Stimulated activated memory B cell treated with anti-CD40 and anti-IgM and Interleukin-4, amounts not matched to agents 10 μg/mL and 1 μg/mL and 100 μg/mL, for 72 hours (primary cell): ENCODE data around the gene PLEKHA8.

ENCODE experiments used
- ATAC-seq: fragments of 150-1000 bp; cut with Tn5 transposase; 2 replicates; pipeline ENCODE4 v1.10.0; 2021
- H3K27ac Mint-ChIP-seq: one replicate; pipeline ENCODE4 v1.8.0; 2022; ENCODE audit warnings: mild to moderate bottlenecking, mixed read lengths
- H3K27me3 Mint-ChIP-seq: one replicate; pipeline ENCODE4 v1.8.0; 2022; ENCODE audit warnings: mixed read lengths
- H3K36me3 Mint-ChIP-seq: one replicate; pipeline ENCODE4 v1.8.0; 2022; ENCODE audit warnings: mixed read lengths
- H3K4me1 Mint-ChIP-seq: one replicate; pipeline ENCODE4 v1.8.0; 2022; ENCODE audit warnings: mixed read lengths
- H3K4me3 Mint-ChIP-seq: one replicate; pipeline ENCODE4 v1.8.0; 2022; ENCODE audit warnings: mild to moderate bottlenecking, moderate library complexity, mixed read lengths
- H3K9me3 Mint-ChIP-seq: one replicate; pipeline ENCODE4 v1.8.0; 2022; ENCODE audit warnings: mixed read lengths

The PLEKHA8 gene

GRCh38 chr7:30010021-30010420 lies 18.2 kb upstream of the PLEKHA8 start:
- ATAC-seq = no peak
- no peaks in the 10 kb centered on the region for H3K4me1 Mint-ChIP-seq
- no peak overlapping the region for H3K4me3 Mint-ChIP-seq
- H3K27ac Mint-ChIP-seq = no peak overlapping the region
- H3K9me3 Mint-ChIP-seq = no peaks in the 10 kb centered on the region
- no peaks in the 10 kb centered on the region for H3K27me3 Mint-ChIP-seq
- H3K36me3 Mint-ChIP-seq = peaks cover 17% of the 10 kb centered on the region

- no peaks in the 10 kb centered on the region for H3K27me3 Mint-ChIP-seq
- peaks cover 25% of the 10 kb centered on the region for H3K36me3 Mint-ChIP-seq
- H3K9me3 Mint-ChIP-seq = no peaks in the 10 kb centered on the region
- no peak overlapping the region for H3K27ac Mint-ChIP-seq
- no peak overlapping the region for H3K4me3 Mint-ChIP-seq
- no peak for ATAC-seq
- H3K4me1 Mint-ChIP-seq = no peaks in the 10 kb centered on the region
Measured at GRCh38 chr7:30012757-30013156, 15.5 kb upstream of the PLEKHA8 start.

- ATAC-seq = no peak
- Mint-ChIP-seq H3K4me1 (peaks cover 19% of the 10 kb centered on the region), H3K4me3 (no peak overlapping the region), H3K27me3 (no peaks in the 10 kb centered on the region), H3K36me3 (peaks cover 35% of the 10 kb centered on the region), H3K9me3 (no peaks in the 10 kb centered on the region), H3K27ac (no peak overlapping the region)
Measured at GRCh38 chr7:30018451-30018850, 9.8 kb upstream of the PLEKHA8 start.

GRCh38 chr7:30019387-30019786 lies 8.8 kb upstream of the PLEKHA8 start:
- no peaks in the 10 kb centered on the region for H3K27me3 Mint-ChIP-seq
- no peak overlapping the region for H3K4me3 Mint-ChIP-seq
- peaks cover 24% of the 10 kb centered on the region for H3K4me1 Mint-ChIP-seq
- no peaks in the 10 kb centered on the region for H3K9me3 Mint-ChIP-seq
- peaks cover 32% of the 10 kb centered on the region for H3K36me3 Mint-ChIP-seq
- ATAC-seq = no peak
- peak overlapping the region; percentile 22 for H3K27ac Mint-ChIP-seq

- Mint-ChIP-seq H3K4me3 (no peak overlapping the region), H3K27ac (peak overlapping the region; percentile 22), H3K9me3 (no peaks in the 10 kb centered on the region), H3K4me1 (peaks cover 29% of the 10 kb centered on the region), H3K27me3 (no peaks in the 10 kb centered on the region), H3K36me3 (peaks cover 26% of the 10 kb centered on the region)
- ATAC-seq = no peak
Measured at GRCh38 chr7:30019960-30020359, 8.3 kb upstream of the PLEKHA8 start.

GRCh38 chr7:30020535-30020934 lies 7.7 kb upstream of the PLEKHA8 start:
- H3K4me3 Mint-ChIP-seq = no peak overlapping the region
- peaks cover 26% of the 10 kb centered on the region for H3K36me3 Mint-ChIP-seq
- no peaks in the 10 kb centered on the region for H3K9me3 Mint-ChIP-seq

GRCh38 chr7:30022991-30023390 lies 5.2 kb upstream of the PLEKHA8 start:
- Mint-ChIP-seq H3K9me3 (no peaks in the 10 kb centered on the region), H3K27ac (peak overlapping the region; percentile 8), H3K36me3 (peaks cover 16% of the 10 kb centered on the region), H3K4me3 (no peak overlapping the region), H3K27me3 (no peaks in the 10 kb centered on the region), H3K4me1 (peaks cover 46% of the 10 kb centered on the region)
- no peak for ATAC-seq

More at GRCh38 chr7:30020535-30020934, 7.7 kb upstream of the PLEKHA8 start:
- no peak for ATAC-seq
- H3K27ac Mint-ChIP-seq = no peak overlapping the region
- peaks cover 35% of the 10 kb centered on the region for H3K4me1 Mint-ChIP-seq
- no peaks in the 10 kb centered on the region for H3K27me3 Mint-ChIP-seq

GRCh38 chr7:30023524-30023923 lies 4.7 kb upstream of the PLEKHA8 start:
- Mint-ChIP-seq H3K9me3 (no peaks in the 10 kb centered on the region), H3K4me3 (no peak overlapping the region), H3K36me3 (peaks cover 11% of the 10 kb centered on the region), H3K27ac (peak overlapping the region; percentile 8), H3K4me1 (peaks cover 46% of the 10 kb centered on the region), H3K27me3 (no peaks in the 10 kb centered on the region)
- no peak for ATAC-seq

- Mint-ChIP-seq H3K27ac (peak within 1 kb of the TSS; percentile 93), H3K9me3 (no peaks in the 10 kb centered on the region), H3K36me3 (peaks cover 6% of the 10 kb centered on the region), H3K4me1 (peaks cover 37% of the 10 kb centered on the region), H3K4me3 (no peak within 1 kb of the TSS), H3K27me3 (no peaks in the 10 kb centered on the region)
- peak; percentile 90 for ATAC-seq
Measured at GRCh38 chr7:30026229-30027064, 1.8 kb upstream of the PLEKHA8 start, which contains the start of gene FKBP14. Gene FKBP14 (minus strand): TSS chr7:30026702. CDS start chr7:30026508, 194 bp downstream.

- H3K4me3 Mint-ChIP-seq = no peak overlapping the region
- peak overlapping the region; percentile 93 for H3K27ac Mint-ChIP-seq
- ATAC-seq = peak; percentile 53
- peaks cover 6% of the 10 kb centered on the region for H3K36me3 Mint-ChIP-seq
- peaks cover 34% of the 10 kb centered on the region for H3K4me1 Mint-ChIP-seq
- H3K9me3 Mint-ChIP-seq = no peaks in the 10 kb centered on the region
- no peaks in the 10 kb centered on the region for H3K27me3 Mint-ChIP-seq
Measured at GRCh38 chr7:30027065-30027456, 1.2 kb upstream of the PLEKHA8 start.

GRCh38 chr7:30027740-30028215 lies 434 bp upstream of the PLEKHA8 start:
- peak overlapping the region; percentile 93 for H3K27ac Mint-ChIP-seq
- peaks cover 34% of the 10 kb centered on the region for H3K4me1 Mint-ChIP-seq
- no peaks in the 10 kb centered on the region for H3K9me3 Mint-ChIP-seq
- ATAC-seq = no peak
- no peaks in the 10 kb centered on the region for H3K27me3 Mint-ChIP-seq
- no peak overlapping the region for H3K4me3 Mint-ChIP-seq
- H3K36me3 Mint-ChIP-seq = peaks cover 6% of the 10 kb centered on the region

- no peak overlapping the region for H3K4me3 Mint-ChIP-seq
- peak; percentile 45 for ATAC-seq
- peaks cover 23% of the 10 kb centered on the region for H3K4me1 Mint-ChIP-seq
- no peaks in the 10 kb centered on the region for H3K27me3 Mint-ChIP-seq
- no peaks in the 10 kb centered on the region for H3K36me3 Mint-ChIP-seq
- H3K27ac Mint-ChIP-seq = peak overlapping the region; percentile 93
- no peaks in the 10 kb centered on the region for H3K9me3 Mint-ChIP-seq
Measured at GRCh38 chr7:30028749-30029635, 780 bp downstream of the PLEKHA8 start.

- H3K36me3 Mint-ChIP-seq = no peaks in the 10 kb centered on the region
- H3K27me3 Mint-ChIP-seq = no peaks in the 10 kb centered on the region
- H3K9me3 Mint-ChIP-seq = no peaks in the 10 kb centered on the region
- no peak overlapping the region for H3K4me3 Mint-ChIP-seq
- peaks cover 19% of the 10 kb centered on the region for H3K4me1 Mint-ChIP-seq
- no peak overlapping the region for H3K27ac Mint-ChIP-seq
- no peak for ATAC-seq
Measured at GRCh38 chr7:30029696-30030095, 1.5 kb downstream of the PLEKHA8 start.

GRCh38 chr7:30032310-30033125 lies 4.3 kb downstream of the PLEKHA8 start:
- Mint-ChIP-seq H3K9me3 (no peaks in the 10 kb centered on the region), H3K27ac (no peak overlapping the region), H3K4me1 (peaks cover 5% of the 10 kb centered on the region), H3K36me3 (no peaks in the 10 kb centered on the region), H3K27me3 (no peaks in the 10 kb centered on the region), H3K4me3 (no peak overlapping the region)
- ATAC-seq = no peak

GRCh38 chr7:30034501-30034900 lies 6.3 kb downstream of the PLEKHA8 start:
- H3K4me3 Mint-ChIP-seq = no peak overlapping the region
- H3K36me3 Mint-ChIP-seq = no peaks in the 10 kb centered on the region
- ATAC-seq = no peak
- H3K27ac Mint-ChIP-seq = no peak overlapping the region
- H3K27me3 Mint-ChIP-seq = no peaks in the 10 kb centered on the region
- no peaks in the 10 kb centered on the region for H3K4me1 Mint-ChIP-seq
- no peaks in the 10 kb centered on the region for H3K9me3 Mint-ChIP-seq
